Endothelial cell (in vitro differentiated cells): ENCODE measurements around the gene CYP24A1. TPM values are rescaled to one million over a fixed set of nuclear protein-coding genes. Genes with fewer than 3 reads are reported as not detected.

ENCODE experiments used
- DNase-seq: peaks from one replicate; pipeline ENCODE4 v3.0.0; 2021; ENCODE audit warnings: low spot score
- H3K27ac Mint-ChIP-seq: one replicate; pipeline ENCODE4 v1.8.0; 2021; ENCODE audit warnings: mixed read lengths, inconsistent platforms; ENCODE audit not compliant: unreplicated experiment
- H3K27me3 Mint-ChIP-seq: one replicate; pipeline ENCODE4 v1.8.0; 2021; ENCODE audit warnings: mild to moderate bottlenecking, moderate library complexity, mixed read lengths, inconsistent platforms; ENCODE audit not compliant: unreplicated experiment
- H3K36me3 Mint-ChIP-seq: one replicate; pipeline ENCODE4 v1.8.0; 2021; ENCODE audit warnings: mild to moderate bottlenecking, low read depth, mixed read lengths, inconsistent platforms; ENCODE audit not compliant: unreplicated experiment
- H3K4me1 Mint-ChIP-seq: one replicate; pipeline ENCODE4 v1.8.0; 2021; ENCODE audit warnings: mild to moderate bottlenecking, mixed read lengths, inconsistent platforms; ENCODE audit not compliant: unreplicated experiment
- H3K4me3 Mint-ChIP-seq: one replicate; pipeline ENCODE4 v1.8.0; 2021; ENCODE audit warnings: mild to moderate bottlenecking, mixed read lengths, inconsistent platforms; ENCODE audit not compliant: unreplicated experiment
- H3K9me3 Mint-ChIP-seq: one replicate; pipeline ENCODE4 v1.8.0; 2021; ENCODE audit warnings: mixed read lengths, inconsistent platforms; ENCODE audit not compliant: unreplicated experiment
- total RNA-seq: library from RNA; stranded (reverse); fragmentation: NEBNext Ultra II Directional; extraction: Animal tissue kit (Norgen Biotek cat#: 25700); gene quantifications from one replicate; pipeline ENCODE4 v1.2.1, GENCODE V29; 2021; ENCODE audit not compliant: unreplicated experiment
- TF ChIP-seq, protein P1 (sequence below): fragments of 200-600 bp; sonication (generic); IDR thresholded peaks from one replicate; pipeline ENCODE4 v1.5.0; 2021; ENCODE audit warnings: antibody characterized with exemption; ENCODE audit not compliant: unreplicated experiment

The CYP24A1 gene
- total RNA-seq, 1 donor from 2014 or later: not detected

DNA sequence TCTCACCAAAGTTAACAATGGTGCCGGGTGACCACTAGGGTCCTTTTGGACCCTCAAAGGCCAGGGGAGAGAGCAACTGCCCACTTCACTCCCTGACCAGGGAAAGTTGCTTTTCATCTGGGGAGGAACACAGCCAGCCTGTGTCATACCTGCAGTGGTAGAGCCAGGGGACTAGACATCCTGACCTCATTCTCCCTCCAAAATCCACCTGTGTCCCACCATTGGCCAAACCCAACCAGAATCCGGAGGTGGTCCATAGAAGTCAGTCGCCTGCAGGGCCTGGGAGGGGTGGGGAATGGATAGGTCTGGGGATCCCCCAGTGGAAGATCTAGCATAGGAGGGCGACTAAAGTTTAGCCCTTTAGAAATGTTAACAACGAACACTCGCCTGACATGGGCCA is 46.9 kb upstream of the CYP24A1 start:
- Mint-ChIP-seq H3K27me3 (peaks cover 3% of the 10 kb centered on the region), H3K36me3 (no peaks in the 10 kb centered on the region), H3K4me1 (peaks cover 17% of the 10 kb centered on the region), H3K27ac (no peak overlapping the region), H3K9me3 (no peaks in the 10 kb centered on the region), H3K4me3 (no peak overlapping the region)
- no peak for DNase-seq
- TF ChIP-seq, protein P1, sequence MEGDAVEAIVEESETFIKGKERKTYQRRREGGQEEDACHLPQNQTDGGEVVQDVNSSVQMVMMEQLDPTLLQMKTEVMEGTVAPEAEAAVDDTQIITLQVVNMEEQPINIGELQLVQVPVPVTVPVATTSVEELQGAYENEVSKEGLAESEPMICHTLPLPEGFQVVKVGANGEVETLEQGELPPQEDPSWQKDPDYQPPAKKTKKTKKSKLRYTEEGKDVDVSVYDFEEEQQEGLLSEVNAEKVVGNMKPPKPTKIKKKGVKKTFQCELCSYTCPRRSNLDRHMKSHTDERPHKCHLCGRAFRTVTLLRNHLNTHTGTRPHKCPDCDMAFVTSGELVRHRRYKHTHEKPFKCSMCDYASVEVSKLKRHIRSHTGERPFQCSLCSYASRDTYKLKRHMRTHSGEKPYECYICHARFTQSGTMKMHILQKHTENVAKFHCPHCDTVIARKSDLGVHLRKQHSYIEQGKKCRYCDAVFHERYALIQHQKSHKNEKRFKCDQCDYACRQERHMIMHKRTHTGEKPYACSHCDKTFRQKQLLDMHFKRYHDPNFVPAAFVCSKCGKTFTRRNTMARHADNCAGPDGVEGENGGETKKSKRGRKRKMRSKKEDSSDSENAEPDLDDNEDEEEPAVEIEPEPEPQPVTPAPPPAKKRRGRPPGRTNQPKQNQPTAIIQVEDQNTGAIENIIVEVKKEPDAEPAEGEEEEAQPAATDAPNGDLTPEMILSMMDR: no peak

DNA sequence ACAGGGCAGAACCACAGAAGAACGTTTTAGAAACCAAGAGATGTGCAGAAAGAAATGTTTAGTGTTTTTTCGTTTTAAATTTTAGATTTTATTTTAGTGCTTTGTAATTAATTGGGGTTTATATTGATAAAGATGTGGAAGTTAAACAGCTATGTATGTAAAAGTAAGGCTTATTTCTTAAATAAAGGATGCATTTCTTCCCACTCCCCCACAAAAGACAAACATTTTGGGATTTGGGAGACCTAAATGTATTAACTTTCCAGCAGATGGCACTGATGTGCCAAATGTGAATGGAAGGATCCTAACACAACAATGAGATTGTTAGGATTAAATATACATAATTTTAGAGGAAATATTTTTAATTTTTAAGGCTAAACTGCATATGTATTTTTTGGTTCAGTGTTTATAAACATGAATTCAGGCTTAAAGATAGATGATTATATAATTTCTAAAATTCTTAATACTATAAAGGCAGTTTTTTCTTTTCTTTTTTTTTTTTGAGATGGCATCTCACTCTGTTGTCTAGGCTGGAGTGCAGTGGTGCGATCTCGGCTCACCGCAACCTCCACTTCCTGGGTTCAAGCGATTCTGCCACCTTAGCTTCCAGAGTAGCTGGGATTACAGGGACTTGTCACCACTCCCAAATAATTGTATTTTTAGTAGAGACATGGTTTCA is 46.1 kb upstream of the CYP24A1 start:
- H3K9me3 Mint-ChIP-seq: no peaks in the 10 kb centered on the region
- H3K4me1 Mint-ChIP-seq: peaks cover 17% of the 10 kb centered on the region
- TF ChIP-seq, protein P1: peak; percentile 32
- no peak overlapping the region for H3K4me3 Mint-ChIP-seq
- peaks cover 3% of the 10 kb centered on the region for H3K27me3 Mint-ChIP-seq
- H3K27ac Mint-ChIP-seq: no peak overlapping the region
- no peak for DNase-seq
- H3K36me3 Mint-ChIP-seq: no peaks in the 10 kb centered on the region

DNA sequence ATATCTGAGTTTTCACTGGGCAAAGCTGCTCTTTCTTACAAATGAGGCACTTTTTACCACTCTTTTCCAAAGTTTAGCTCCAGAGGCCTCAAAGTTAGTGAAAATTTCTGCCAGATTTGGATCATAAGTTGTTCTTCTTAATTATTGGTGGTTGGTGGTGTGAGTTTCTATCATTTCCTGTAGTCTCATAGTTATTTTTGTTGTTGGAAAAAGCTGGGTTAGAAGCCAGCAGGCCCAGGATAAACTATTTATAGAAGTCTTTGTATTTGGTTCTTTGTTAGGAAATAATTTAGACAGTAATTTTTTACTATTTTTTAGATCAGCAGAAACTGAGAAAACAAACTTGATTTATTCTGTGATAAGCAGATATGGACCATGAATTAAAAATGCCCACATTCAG is 44.7 kb upstream of the CYP24A1 start:
- Mint-ChIP-seq H3K9me3 (no peaks in the 10 kb centered on the region), H3K4me1 (peaks cover 17% of the 10 kb centered on the region), H3K4me3 (no peak overlapping the region), H3K27ac (no peak overlapping the region), H3K27me3 (peaks cover 3% of the 10 kb centered on the region), H3K36me3 (no peaks in the 10 kb centered on the region)
- TF ChIP-seq, protein P1: no peak
- no peak for DNase-seq

DNA sequence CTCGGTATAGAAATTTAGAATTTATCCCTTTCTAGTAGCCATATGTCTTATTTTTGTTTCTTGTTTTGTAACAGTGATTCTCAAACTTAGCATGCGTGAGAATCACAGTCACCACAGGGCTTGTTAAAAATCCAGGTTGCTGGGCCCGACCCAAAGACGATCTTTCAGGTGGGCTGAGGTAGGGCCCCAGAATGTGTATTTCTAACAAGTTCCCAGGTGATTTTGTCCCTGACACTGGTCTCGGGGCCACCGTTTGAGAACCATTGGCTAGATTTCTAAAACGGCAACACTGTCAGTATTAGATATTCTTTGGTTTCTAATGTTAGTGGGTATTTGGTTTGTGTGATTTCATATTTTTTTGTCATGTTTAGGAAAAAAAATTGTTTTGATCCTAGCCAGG is 44.0 kb upstream of the CYP24A1 start:
- Mint-ChIP-seq H3K4me1 (peaks cover 17% of the 10 kb centered on the region), H3K27me3 (peaks cover 3% of the 10 kb centered on the region), H3K36me3 (no peaks in the 10 kb centered on the region), H3K27ac (no peak overlapping the region), H3K9me3 (no peaks in the 10 kb centered on the region), H3K4me3 (no peak overlapping the region)
- no peak for DNase-seq
- TF ChIP-seq, protein P1: no peak

DNA sequence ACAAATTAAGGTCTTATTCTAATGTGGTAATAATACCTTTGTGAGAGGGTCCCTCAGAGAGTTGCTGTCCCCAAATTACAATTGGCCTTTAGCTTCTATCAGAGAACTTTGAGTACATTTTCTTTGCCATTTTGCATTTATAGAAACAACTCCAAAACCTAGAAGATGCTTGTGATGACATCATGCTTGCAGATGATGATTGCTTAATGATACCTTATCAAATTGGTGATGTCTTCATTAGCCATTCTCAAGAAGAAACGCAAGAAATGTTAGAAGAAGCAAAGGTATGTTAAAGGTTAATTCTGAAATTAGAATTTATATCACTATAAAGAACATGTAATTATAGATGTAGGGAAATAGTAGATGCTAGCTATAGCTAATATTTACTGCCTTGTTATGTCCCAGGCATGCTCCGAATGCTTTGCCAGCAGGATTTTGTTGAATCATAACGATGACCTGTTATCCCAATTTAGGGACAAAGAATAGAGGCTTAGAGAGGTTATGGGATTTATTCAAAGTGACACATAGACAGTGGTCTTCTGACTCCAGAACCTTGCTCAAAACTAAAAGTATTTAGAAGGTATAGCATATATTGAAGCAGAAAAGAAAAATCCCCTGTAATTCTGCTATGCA is 41.5 kb upstream of the CYP24A1 start:
- H3K27ac Mint-ChIP-seq: no peak overlapping the region
- no peaks in the 10 kb centered on the region for H3K9me3 Mint-ChIP-seq
- no peak overlapping the region for H3K4me3 Mint-ChIP-seq
- DNase-seq: no peak
- H3K4me1 Mint-ChIP-seq: no peaks in the 10 kb centered on the region
- TF ChIP-seq, protein P1: no peak
- no peaks in the 10 kb centered on the region for H3K36me3 Mint-ChIP-seq
- no peaks in the 10 kb centered on the region for H3K27me3 Mint-ChIP-seq
